GM10847 (cell line): ENCODE data around the gene MAP6.

Experiments used
- POLR2A ChIP-seq: IDR thresholded peaks from 2 replicates; pipeline ENCODE4 v1.6.1; 2011; ENCODE audit not compliant: insufficient read length; ENCODE audit errors: extremely low read depth

The MAP6 gene

GRCh38 chr11:75668451-75669297 lies at the start of gene MAP6:
MAP6 (minus strand) TSS chr11:75669038; CDS start chr11:75668369, 669 bp downstream.
- no peak for TF ChIP-seq POLR2A

- no peak for TF ChIP-seq POLR2A
These were observed 49.0 kb upstream of the MAP6 start, which contains the start of gene MOGAT2 for GRCh38 chr11:75717608-75718418. MOGAT2 (plus strand) TSS chr11:75717838; CDS start chr11:75717889, 51 bp downstream.

- no peak for TF ChIP-seq POLR2A
These were observed 47.8 kb upstream of the MAP6 start for GRCh38 chr11:75716659-75717058.

DNA sequence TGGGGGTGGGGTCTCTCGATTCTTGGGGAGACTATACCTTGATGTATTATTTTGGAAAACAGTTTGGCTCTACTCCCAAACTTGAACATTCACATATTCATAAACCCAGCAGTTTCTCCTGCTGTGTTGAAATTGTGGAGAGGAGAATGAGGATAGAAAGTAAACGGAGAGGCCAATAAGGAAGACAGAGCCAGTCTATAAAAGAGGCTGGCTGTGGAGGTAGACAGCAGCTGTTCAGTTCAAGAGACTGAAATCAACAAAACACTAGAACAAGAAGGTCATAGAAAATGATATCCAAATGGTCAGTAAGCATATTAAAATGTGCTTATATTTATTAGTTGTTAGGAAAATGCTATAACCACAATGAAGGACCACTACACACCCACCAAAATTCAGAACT lies 46.9 kb upstream of the MAP6 start:
- TF ChIP-seq POLR2A = no peak

GRCh38 chr11:75714211-75714610 lies 45.4 kb upstream of the MAP6 start:
- no peak for TF ChIP-seq POLR2A

DNA sequence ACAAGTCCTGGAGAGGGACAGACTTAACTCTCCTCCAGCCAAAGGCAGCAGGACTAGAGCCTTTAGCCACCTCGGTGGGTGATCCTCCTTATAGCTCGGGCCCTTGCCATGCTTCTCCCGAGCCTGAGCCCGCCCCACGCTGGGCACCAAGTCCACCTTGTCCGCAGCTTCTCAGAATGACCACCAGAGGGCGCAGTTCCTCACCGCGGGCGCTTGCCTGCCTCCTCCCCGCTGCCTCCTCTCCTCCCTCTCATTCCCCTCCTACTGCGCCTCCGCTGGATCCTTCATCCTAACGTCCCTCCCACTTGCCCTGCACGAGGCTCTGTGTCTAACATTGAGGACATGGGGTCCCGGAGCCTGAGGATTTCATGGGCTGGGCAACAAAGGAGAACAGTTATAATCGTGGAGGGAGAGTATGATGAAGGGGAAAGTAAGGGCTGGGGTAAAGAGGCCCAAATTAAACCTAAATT lies 37.5 kb upstream of the MAP6 start:
- no peak for TF ChIP-seq POLR2A

DNA sequence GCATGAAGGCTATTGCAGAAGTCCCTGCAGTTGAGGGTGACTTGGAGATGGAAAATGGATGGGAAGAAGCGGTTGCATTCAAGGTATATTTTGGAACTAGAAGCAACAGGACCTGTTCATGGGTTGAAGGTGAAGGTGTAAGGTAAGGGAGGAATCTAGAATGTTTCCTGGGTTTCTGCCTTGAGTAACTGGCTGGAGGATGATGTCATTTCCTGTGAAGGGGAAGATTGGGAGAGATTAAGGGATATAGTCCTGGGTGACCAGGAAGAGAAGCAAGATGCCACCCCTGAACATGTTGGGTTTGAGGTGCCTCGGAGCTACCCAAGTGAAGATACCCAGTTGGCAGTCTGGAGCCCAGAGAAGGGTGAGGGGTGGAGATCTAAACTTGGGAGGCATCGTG lies 36.7 kb upstream of the MAP6 start:
- no peak for TF ChIP-seq POLR2A

- no peak for TF ChIP-seq POLR2A
These were observed 34.9 kb upstream of the MAP6 start for GRCh38 chr11:75703695-75704237.

- no peak for TF ChIP-seq POLR2A
These were observed 32.1 kb upstream of the MAP6 start for GRCh38 chr11:75700940-75701339.

GRCh38 chr11:75697906-75698581 lies 29.2 kb upstream of the MAP6 start:
- TF ChIP-seq POLR2A = no peak

- no peak for TF ChIP-seq POLR2A
These were observed 23.0 kb upstream of the MAP6 start for GRCh38 chr11:75691804-75692203.

GRCh38 chr11:75689863-75690609 lies 21.2 kb upstream of the MAP6 start:
- TF ChIP-seq POLR2A = no peak

DNA sequence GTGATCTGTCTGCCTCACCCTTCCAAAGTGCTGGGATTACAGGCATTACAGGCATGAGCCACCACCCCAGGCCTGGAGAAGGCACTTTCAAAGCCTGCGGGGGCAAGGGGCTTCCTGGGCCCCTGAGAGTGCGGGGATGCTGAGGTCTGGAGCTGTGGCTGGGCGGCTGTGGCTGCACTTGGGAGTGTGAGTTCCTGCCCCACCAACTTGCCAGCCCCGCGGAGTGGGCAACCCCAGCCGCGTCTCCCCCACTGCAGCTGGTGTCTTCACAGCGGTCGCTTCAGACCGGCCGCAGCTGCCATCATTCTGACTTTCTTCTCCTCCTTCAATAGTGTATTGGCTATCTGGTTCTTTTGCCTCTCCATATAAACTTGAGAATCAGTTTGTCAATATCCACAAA lies 10.7 kb upstream of the MAP6 start:
- TF ChIP-seq POLR2A = no peak

DNA sequence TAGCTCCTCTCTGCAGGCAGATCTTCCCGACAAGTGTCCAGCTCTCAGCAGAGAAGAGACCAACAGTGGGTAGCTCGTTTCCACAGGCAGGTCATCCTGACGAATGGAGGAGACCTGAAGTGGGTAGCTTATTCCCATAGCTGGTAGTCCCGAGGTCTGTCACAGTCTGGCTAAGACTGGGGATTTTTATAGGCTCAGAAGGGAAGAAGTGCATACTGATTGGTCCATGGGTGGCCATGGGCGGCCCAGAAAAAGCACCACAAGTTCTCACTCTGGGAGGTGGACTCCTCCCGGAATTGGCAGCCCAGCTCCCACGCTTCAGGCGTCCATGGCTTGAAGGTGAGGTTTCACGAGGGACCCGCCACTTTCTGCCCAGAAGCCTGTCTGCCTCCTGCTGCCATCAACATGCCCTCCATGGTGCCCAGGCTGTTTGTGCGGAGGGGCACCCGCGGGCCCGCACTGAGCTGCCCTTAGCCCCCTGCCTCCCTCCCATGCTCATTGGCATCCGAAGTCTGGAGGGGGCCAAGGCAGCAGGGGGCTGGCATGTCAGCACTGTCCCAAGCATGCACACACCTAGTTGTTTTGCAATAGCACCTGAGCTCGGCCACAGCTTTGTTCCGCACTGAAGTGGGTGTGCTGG lies 9.9 kb upstream of the MAP6 start:
- TF ChIP-seq POLR2A = no peak
